IMR-90 (cell line): ENCODE measurements around the gene ASRGL1. TPM values are rescaled to one million over a fixed set of nuclear protein-coding genes. Genes with fewer than 3 reads are reported as not detected.

Experiments
- ATAC-seq: fragments of 200-7000 bp; cut with Tn5 transposase; 2 replicates; pipeline ENCODE4 v1.9.1; 2020; ENCODE audit warnings: low read depth, mild to moderate bottlenecking, moderate library complexity
- BruUV-seq: library from RNA; stranded (reverse); fragments of 400-500 nt; replicated peaks from 2 replicates; lab custom pipeline; 2021; lab: Mats Ljungman, UMichigan
- CTCF ChIA-PET: fragments of 300-600 bp; formaldehyde crosslinking; extraction: SDS; loops from one replicate; lab custom pipeline; 2021; ENCODE audit warnings: antibody characterized with exemption; lab: Yijun Ruan, JAX
- POLR2A ChIA-PET: fragments of 300-600 bp; sonication (Branson Sonifier 250); formaldehyde crosslinking; loops from one replicate; lab custom pipeline; 2022; ENCODE audit warnings: antibody characterized with exemption; ENCODE audit not compliant: unreplicated experiment; lab: Charles Lee
- DNase-seq: peaks from one replicate; pipeline ENCODE4 v3.0.0; 2013
- H2AFZ ChIP-seq: replicated peaks from 2 replicates; pipeline ENCODE3; 2013; ENCODE audit warnings: low read length, mild to moderate bottlenecking; ENCODE audit not compliant: poor library complexity
- H2AK5ac ChIP-seq: 2 replicates; pipeline ENCODE4 v1.6.1; 2013; ENCODE audit warnings: low read depth, low read length, inconsistent platforms
- H2AK9ac ChIP-seq: replicated peaks from 2 replicates; pipeline ENCODE3; 2013; ENCODE audit warnings: mild to moderate bottlenecking, low read depth, low read length, moderate library complexity; ENCODE audit not compliant: poor library complexity
- H2BK120ac ChIP-seq: 2 replicates; pipeline ENCODE4 v1.6.1; 2013; ENCODE audit warnings: low read depth, low read length, inconsistent platforms
- H2BK15ac ChIP-seq: 3 replicates; pipeline ENCODE4 v1.6.1; 2013; ENCODE audit warnings: low read depth, low read length, inconsistent platforms
- H2BK20ac ChIP-seq: 2 replicates; pipeline ENCODE4 v1.6.1; 2013; ENCODE audit warnings: low read depth, mild to moderate bottlenecking, inconsistent platforms, low read length, moderate library complexity
- H2BK5ac ChIP-seq: 2 replicates; pipeline ENCODE4 v1.6.1; 2013; ENCODE audit warnings: mild to moderate bottlenecking, low read depth, low read length, inconsistent platforms; ENCODE audit not compliant: poor library complexity, severe bottlenecking
- H3K14ac ChIP-seq: replicated peaks from 2 replicates; pipeline ENCODE4 v1.6.1; 2013; ENCODE audit warnings: low read depth, low read length, inconsistent platforms
- H3K18ac ChIP-seq: 2 replicates; pipeline ENCODE4 v1.6.1; 2013; ENCODE audit warnings: low read depth, low read length, control low read depth
- H3K23ac ChIP-seq: 2 replicates; pipeline ENCODE4 v1.6.1; 2013; ENCODE audit warnings: low read depth, low read length, inconsistent platforms
- H3K27ac ChIP-seq: 2 replicates; pipeline ENCODE4 v1.5.1; 2013; ENCODE audit warnings: mild to moderate bottlenecking, control low read depth, low read length; ENCODE audit not compliant: insufficient read depth
- H3K27me3 ChIP-seq: 2 replicates; pipeline ENCODE4 v1.6.1; 2013; ENCODE audit warnings: low read length; ENCODE audit not compliant: control insufficient read depth, insufficient read depth
- H3K36me3 ChIP-seq: 2 replicates; pipeline ENCODE4 v1.6.1; 2013; ENCODE audit warnings: low read length, mixed read lengths; ENCODE audit not compliant: control insufficient read depth, insufficient read depth
- H3K4ac ChIP-seq: 2 replicates; pipeline ENCODE4 v1.6.1; 2013; ENCODE audit warnings: low read depth, low read length, inconsistent platforms
- H3K4me1 ChIP-seq: 2 replicates; pipeline ENCODE4 v1.6.1; 2013; ENCODE audit warnings: low read length, mixed read lengths; ENCODE audit not compliant: control insufficient read depth, insufficient read depth
- H3K4me2 ChIP-seq: 2 replicates; pipeline ENCODE4 v1.6.1; 2013; ENCODE audit warnings: low read depth, mild to moderate bottlenecking, control low read depth, low read length, moderate library complexity
- H3K4me3 ChIP-seq: 2 replicates; pipeline ENCODE4 v1.5.1; 2013; ENCODE audit warnings: low read depth, mild to moderate bottlenecking, control low read depth, low read length, moderate library complexity; ENCODE audit not compliant: insufficient read depth
- H3K56ac ChIP-seq: 2 replicates; pipeline ENCODE4 v1.6.1; 2013; ENCODE audit warnings: low read length, inconsistent platforms; ENCODE audit not compliant: insufficient read depth; ENCODE audit errors: extremely low read depth
- H3K79me1 ChIP-seq, 2 experiments: 2 replicates each; pipeline ENCODE4 v1.6.1; 2013; ENCODE audit warnings: low read length in 2 of 2, inconsistent platforms in 1 of 2, low read depth in 1 of 2
- H3K9ac ChIP-seq: 2 replicates; pipeline ENCODE4 v1.6.1; 2013; ENCODE audit warnings: low read depth, low read length, control low read depth
- H3K9me1 ChIP-seq: 2 replicates; pipeline ENCODE4 v1.6.1; 2013; ENCODE audit warnings: low read length, inconsistent platforms; ENCODE audit not compliant: insufficient read depth
- H3K9me3 ChIP-seq: 2 replicates; pipeline ENCODE4 v1.6.1; 2013; ENCODE audit warnings: low read length; ENCODE audit not compliant: control insufficient read depth, insufficient read depth
- H4K20me1 ChIP-seq: 2 replicates; pipeline ENCODE4 v1.6.1; 2013; ENCODE audit warnings: low read length, inconsistent platforms; ENCODE audit not compliant: insufficient read depth
- H4K5ac ChIP-seq: 2 replicates; pipeline ENCODE4 v1.6.1; 2013; ENCODE audit warnings: mild to moderate bottlenecking, low read depth, low read length, control low read depth
- H4K8ac ChIP-seq, 2 experiments: 2 replicates each; pipeline ENCODE4 v1.6.1; 2013; ENCODE audit warnings: low read depth in 2 of 2, low read length in 2 of 2, control low read depth in 1 of 2, inconsistent platforms in 1 of 2
- H4K91ac ChIP-seq: 2 replicates; pipeline ENCODE4 v1.6.1; 2013; ENCODE audit warnings: low read depth, low read length, inconsistent platforms; ENCODE audit not compliant: insufficient read depth
- CEBPB ChIP-seq: IDR thresholded peaks from 2 replicates; pipeline ENCODE4 v1.6.1; 2012; ENCODE audit warnings: low read depth, low read length, improper control_type of control experiment
- CHD1 ChIP-seq: IDR thresholded peaks from 2 replicates; pipeline ENCODE4 v1.6.1; 2012; ENCODE audit warnings: low read depth, low read length, improper control_type of control experiment
- CTCF ChIP-seq: conservative IDR thresholded peaks from 2 replicates; pipeline ENCODE4 v1.5.1; 2012; ENCODE audit warnings: mild to moderate bottlenecking, low read depth, low read length, improper control_type of control experiment
- ELK1 ChIP-seq: fragments of 150-350 bp; IDR thresholded peaks from 2 replicates; pipeline ENCODE4 v1.6.1; 2016; ENCODE audit warnings: low read depth, mild to moderate bottlenecking, low read length, moderate library complexity, borderline replicate concordance
- MXI1 ChIP-seq: IDR thresholded peaks from 2 replicates; pipeline ENCODE4 v1.6.1; 2012; ENCODE audit warnings: low read depth, mild to moderate bottlenecking, low read length, moderate library complexity, borderline replicate concordance
- RAD21 ChIP-seq: IDR thresholded peaks from 2 replicates; pipeline ENCODE4 v1.6.1; 2012; ENCODE audit warnings: low read length, improper control_type of control experiment
- RCOR1 ChIP-seq: IDR thresholded peaks from 2 replicates; pipeline ENCODE4 v1.6.1; 2012; ENCODE audit warnings: mild to moderate bottlenecking, low read length, improper control_type of control experiment; ENCODE audit not compliant: insufficient replicate concordance
- RFX5 ChIP-seq: IDR thresholded peaks from 2 replicates; pipeline ENCODE4 v1.8.0; 2012; ENCODE audit warnings: low read depth, mild to moderate bottlenecking, low read length, moderate library complexity
- USF2 ChIP-seq: fragments of 150-350 bp; IDR thresholded peaks from 2 replicates; pipeline ENCODE4 v1.6.1; 2017; ENCODE audit warnings: mild to moderate bottlenecking, antibody characterized with exemption, low read length, low read depth
- WGBS, 2 experiments: methylation state at CpG; one replicate each; pipeline versions ENCODE4 v1.1.5 to v1.1.7; 2013; ENCODE audit warnings: missing lambda C conversion rate in 2 of 2; ENCODE audit not compliant: insufficient read length in 1 of 2; ENCODE audit errors: extremely low coverage in 2 of 2; 5-methylcytosine and 5-hydroxymethylcytosine counted together
- dilution Hi-C: fragments of 300-500 bp; cut with HindIII; formaldehyde crosslinking; loops from one replicate; pipeline ENCODE4 v1.14.3; 2018; ENCODE audit warnings: low sequenced_read_pairs; ENCODE audit not compliant: unreplicated experiment
- in situ Hi-C: fragments of 300-500 bp; cut with MboI; formaldehyde crosslinking; loops from 3 replicates; pipeline ENCODE4 v1.14.3; 2019; ENCODE audit warnings: low sequenced_read_pairs, inconsistent platforms, mixed read lengths
- intact Hi-C: fragments of 100-400 bp; cut with micrococcal nuclease; formaldehyde crosslinking; loops from 2 replicates; pipeline ENCODE4 v1.10.0; 2022
- polyA plus RNA-seq, 3 experiments: library from polyadenylated mRNA; depleted of rRNA; stranded (reverse); fragments of >200 nt; gene quantifications; 2 replicates each; pipeline ENCODE4 v1.2.3, GENCODE V29; 2012; ENCODE audit warnings: low replicate concordance in 1 of 3
- total RNA-seq: library from RNA; depleted of rRNA; stranded (reverse); fragments of >200 nt; gene quantifications from 2 replicates; pipeline ENCODE4 v1.2.3, GENCODE V29; 2012

The ASRGL1 gene
- total and polyA plus RNA-seq, 2 of the 4 experiments (the other 2 are of a cell fraction) = 0.72 TPM; not detected in 1

- Histone ChIP-seq H3K18ac (no peak overlapping the region), H4K91ac (no peak overlapping the region), H4K8ac (no peak overlapping the region), H2BK15ac (no peak overlapping the region), H3K79me1 (no peaks in the 10 kb centered on the region), H2BK20ac (no peak overlapping the region), H3K9me3 (no peaks in the 10 kb centered on the region), H3K4ac (no peak overlapping the region), H3K4me3 (no peak overlapping the region), H4K20me1 (no peaks in the 10 kb centered on the region), H3K14ac (no peak overlapping the region), H3K4me1 (no peaks in the 10 kb centered on the region), H2AFZ (no peak overlapping the region), H3K27me3 (no peaks in the 10 kb centered on the region), H3K27ac (no peak overlapping the region), H2BK120ac (no peak overlapping the region), H3K9me1 (no peaks in the 10 kb centered on the region), H4K5ac (no peak overlapping the region), H3K56ac (no peak overlapping the region), H3K9ac (no peak overlapping the region), H3K23ac (no peak overlapping the region), H2BK5ac (no peak overlapping the region), H2AK9ac (no peak overlapping the region), H3K36me3 (no peaks in the 10 kb centered on the region), H3K4me2 (no peak overlapping the region), H2AK5ac (no peak overlapping the region)
- TF ChIP-seq RCOR1 = no peak
- no peak for TF ChIP-seq MXI1
- no peak for TF ChIP-seq RFX5
- no peak for TF ChIP-seq CEBPB
- no peak for TF ChIP-seq USF2
- TF ChIP-seq ELK1 = no peak
- TF ChIP-seq RAD21 = no peak
- no peak for TF ChIP-seq CHD1
- no peak for TF ChIP-seq CTCF
- DNase-seq (no peak), ATAC-seq (no peak)
- no TSS peak for BruUV-seq
- in situ Hi-C loops (loop anchor here (25.0 kb wide), 1 partner anchor 444 kb away; no protein-coding TSS in a partner anchor), dilution Hi-C loops (no loop called here), intact Hi-C loops (no loop called here)
- CTCF ChIA-PET = no interaction called here
- no CpG with 5 or more reads among the region's 6 CpGs for WGBS, 2 experiments
- POLR2A ChIA-PET = no interaction called here
Measured at GRCh38 chr11:62306227-62306626, 31.0 kb upstream of the ASRGL1 start.
